Stimulated activated CD4-positive, alpha-beta T cell treated with anti-CD3 and anti-CD28 coated beads, Interleukin-1b, Interleukin-23, amount 100 ng/mL, for 24 hours (primary cell): ENCODE data around the gene PGPEP1.

Experiments
- DNase-seq, 4 experiments: peaks; one replicate each; pipeline ENCODE4 v3.0.0-alpha.2; 2020; ENCODE audit warnings: low read depth in 4 of 4, low spot score in 1 of 4

PGPEP1 gene

GRCh38 chr19:18417250-18418028, 77.0 kb downstream of the PGPEP1 start:
- no peak for DNase-seq

- no peak for DNase-seq
Measured at GRCh38 chr19:18418029-18418482, 77.7 kb downstream of the PGPEP1 start.

GRCh38 chr19:18418483-18419194, 78.2 kb downstream of the PGPEP1 start:
- DNase-seq: no peak

- peak in 2 of 4 experiments; percentile 53 to 58 for DNase-seq
Measured at GRCh38 chr19:18419195-18419698, 78.8 kb downstream of the PGPEP1 start, which contains the start of gene SSBP4. SSBP4 (plus strand) TSS chr19:18419398; CDS start chr19:18419649, 251 bp downstream.
